CD4-positive, alpha-beta T cell (primary cell): ENCODE measurements around the gene FAM170B. TPM values are rescaled to one million over a fixed set of nuclear protein-coding genes. Genes with fewer than 3 reads are reported as not detected.

Experiments
- ATAC-seq: fragments of 200-7000 bp; cut with Tn5 transposase; one replicate; pipeline ENCODE4 v1.10.0; 2022; ENCODE audit warnings: mild to moderate bottlenecking; ENCODE audit not compliant: poor library complexity
- CTCF ChIA-PET: fragments of 350-600 bp; sonication (Branson Sonifier 250); formaldehyde crosslinking; loops from one replicate; lab custom pipeline; 2021; ENCODE audit warnings: antibody characterized with exemption, inconsistent platforms; lab: Charles Lee
- POLR2A ChIA-PET: fragments of 350-600 bp; sonication (Branson Sonifier 250); formaldehyde crosslinking; loops from one replicate; lab custom pipeline; 2021; ENCODE audit warnings: antibody characterized with exemption, inconsistent platforms; lab: Charles Lee
- DNase-seq, 14 experiments: peaks; one replicate each; pipeline ENCODE4 v3.0.0-alpha.2; 2013 to 2020; ENCODE audit warnings: mixed read lengths in 2 of 14
- H3K27ac ChIP-seq, 2 donors: one replicate each; pipeline versions ENCODE4 v1.5.1 to v1.7.0; 2013; ENCODE audit warnings: low read length in 2 of 2, low read depth in 1 of 2, mild to moderate bottlenecking in 1 of 2
- H3K27me3 ChIP-seq, 2 experiments: 1 replicate in 1 of 2; 2 replicates in 1 of 2; pipeline versions ENCODE4 v1.6.1 to v1.7.0; 2013; ENCODE audit warnings: low read length in 2 of 2, control low read depth in 1 of 2, mild to moderate bottlenecking in 1 of 2, moderate library complexity in 1 of 2; ENCODE audit not compliant: insufficient read depth in 2 of 2, control insufficient read depth in 1 of 2
- H3K36me3 ChIP-seq: one replicate; pipeline ENCODE4 v1.6.1; 2013; ENCODE audit warnings: low read length, control low read depth; ENCODE audit not compliant: insufficient read depth
- H3K4me1 ChIP-seq: one replicate; pipeline ENCODE4 v1.6.1; 2013; ENCODE audit warnings: low read length, control low read depth; ENCODE audit not compliant: insufficient read depth
- H3K4me3 ChIP-seq: one replicate; pipeline ENCODE4 v1.5.1; 2013; ENCODE audit warnings: mild to moderate bottlenecking, low read length, moderate library complexity
- H3K9me3 ChIP-seq, 2 experiments: 1 replicate in 1 of 2; 2 replicates in 1 of 2; pipeline versions ENCODE4 v1.6.1 to v1.7.0; 2013; ENCODE audit warnings: low read length in 2 of 2, mild to moderate bottlenecking in 2 of 2, control low read depth in 1 of 2, moderate library complexity in 1 of 2; ENCODE audit not compliant: control insufficient read depth in 1 of 2, insufficient read depth in 1 of 2
- H3K27ac Mint-ChIP-seq: one replicate; pipeline ENCODE4 v1.8.0; 2020; ENCODE audit warnings: mixed read lengths
- H3K27me3 Mint-ChIP-seq: one replicate; pipeline ENCODE4 v1.8.0; 2021; ENCODE audit warnings: mixed read lengths
- H3K36me3 Mint-ChIP-seq: one replicate; pipeline ENCODE4 v1.8.0; 2021; ENCODE audit warnings: low read depth, mixed read lengths
- H3K4me1 Mint-ChIP-seq: one replicate; pipeline ENCODE4 v1.8.0; 2021; ENCODE audit warnings: low read depth, mixed read lengths
- H3K4me3 Mint-ChIP-seq: one replicate; pipeline ENCODE4 v1.8.0; 2020; ENCODE audit warnings: mild to moderate bottlenecking, mixed read lengths
- H3K9me3 Mint-ChIP-seq: one replicate; pipeline ENCODE4 v1.8.0; 2020; ENCODE audit warnings: mixed read lengths
- CTCF ChIP-seq: fragments of 200-600 bp; IDR thresholded peaks from one replicate; pipeline ENCODE4 v1.8.0; 2022; ENCODE audit warnings: antibody characterized with exemption, mild to moderate bottlenecking
- intact Hi-C, 2 experiments: fragments of 100-400 bp; cut with DNase I in 1 of 2; cut with micrococcal nuclease in 1 of 2; formaldehyde crosslinking; loops; one replicate each; pipeline versions ENCODE4 v1.15.1 to v1.9.0; 2023 to 2025; cut with DNase I, micrococcal nuclease
- total RNA-seq, 174 experiments: library from RNA in 2 of 174; stranded (reverse) in 2 of 174; gene quantifications; one replicate each; pipeline ENCODE4 v1.2.3 and lab custom pipeline; 2021 to 2026

The FAM170B gene
- total RNA-seq, 2 experiments from 2014 or later = not detected

- ChIA-PET CTCF (no interaction called here), POLR2A (no interaction called here)
- H3K4me3 ChIP-seq = no peak overlapping the region
- H3K27me3 ChIP-seq = no peaks in the 10 kb centered on the region
- no peak overlapping the region for H3K4me3 Mint-ChIP-seq
- H3K9me3 ChIP-seq = peaks cover 0 to 5% of the 10 kb centered on the region in 2 experiments
- TF ChIP-seq CTCF = no peak
- H3K27ac ChIP-seq = no peak overlapping the region
- no peaks in the 10 kb centered on the region for H3K4me1 ChIP-seq
- H3K9me3 Mint-ChIP-seq = peaks cover under 1% of the 10 kb centered on the region
- no peak overlapping the region for H3K27ac Mint-ChIP-seq
- H3K4me1 Mint-ChIP-seq = peaks cover 6% of the 10 kb centered on the region
- no peaks in the 10 kb centered on the region for H3K36me3 ChIP-seq
- ATAC-seq (no peak), DNase-seq (no peak)
- intact Hi-C loops = no loop called here
- no peaks in the 10 kb centered on the region for H3K36me3 Mint-ChIP-seq
- H3K27me3 Mint-ChIP-seq = peaks cover 33% of the 10 kb centered on the region
These were observed 506 bp upstream of the FAM170B start for GRCh38 chr10:49134327-49134726.

DNA sequence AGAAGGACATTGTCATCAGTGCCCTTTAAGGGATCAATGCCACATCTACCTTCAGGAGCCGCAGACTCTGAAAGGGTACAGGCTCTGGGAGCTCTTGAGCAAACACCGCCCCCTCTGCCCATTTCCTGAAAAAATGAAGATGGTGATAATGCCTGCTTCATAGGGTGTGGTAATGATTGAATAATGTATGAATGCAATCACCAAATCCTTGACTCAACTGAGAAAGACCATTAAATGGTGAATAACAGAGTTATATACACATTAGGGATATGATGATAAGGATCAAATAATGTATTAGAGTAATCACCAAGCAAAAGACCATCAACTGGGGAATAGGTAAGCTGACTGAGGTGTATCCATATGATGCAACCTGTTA lies 1.5 kb downstream of the FAM170B start:
- intact Hi-C loops = no loop called here
- Histone ChIP-seq H3K9me3 (peaks cover 0 to 5% of the 10 kb centered on the region in 2 experiments), H3K27ac (no peak overlapping the region), H3K4me3 (no peak overlapping the region), H3K4me1 (no peaks in the 10 kb centered on the region), H3K36me3 (no peaks in the 10 kb centered on the region), H3K27me3 (no peaks in the 10 kb centered on the region)
- H3K36me3 Mint-ChIP-seq = no peaks in the 10 kb centered on the region
- ChIA-PET POLR2A (no interaction called here), CTCF (no interaction called here)
- no peak for TF ChIP-seq CTCF
- peaks cover 2% of the 10 kb centered on the region for H3K9me3 Mint-ChIP-seq
- no peak overlapping the region for H3K27ac Mint-ChIP-seq
- no peak for ATAC-seq
- no peak overlapping the region for H3K4me3 Mint-ChIP-seq
- peaks cover 6% of the 10 kb centered on the region for H3K4me1 Mint-ChIP-seq
- no peak for DNase-seq
- peaks cover 40% of the 10 kb centered on the region for H3K27me3 Mint-ChIP-seq

DNA sequence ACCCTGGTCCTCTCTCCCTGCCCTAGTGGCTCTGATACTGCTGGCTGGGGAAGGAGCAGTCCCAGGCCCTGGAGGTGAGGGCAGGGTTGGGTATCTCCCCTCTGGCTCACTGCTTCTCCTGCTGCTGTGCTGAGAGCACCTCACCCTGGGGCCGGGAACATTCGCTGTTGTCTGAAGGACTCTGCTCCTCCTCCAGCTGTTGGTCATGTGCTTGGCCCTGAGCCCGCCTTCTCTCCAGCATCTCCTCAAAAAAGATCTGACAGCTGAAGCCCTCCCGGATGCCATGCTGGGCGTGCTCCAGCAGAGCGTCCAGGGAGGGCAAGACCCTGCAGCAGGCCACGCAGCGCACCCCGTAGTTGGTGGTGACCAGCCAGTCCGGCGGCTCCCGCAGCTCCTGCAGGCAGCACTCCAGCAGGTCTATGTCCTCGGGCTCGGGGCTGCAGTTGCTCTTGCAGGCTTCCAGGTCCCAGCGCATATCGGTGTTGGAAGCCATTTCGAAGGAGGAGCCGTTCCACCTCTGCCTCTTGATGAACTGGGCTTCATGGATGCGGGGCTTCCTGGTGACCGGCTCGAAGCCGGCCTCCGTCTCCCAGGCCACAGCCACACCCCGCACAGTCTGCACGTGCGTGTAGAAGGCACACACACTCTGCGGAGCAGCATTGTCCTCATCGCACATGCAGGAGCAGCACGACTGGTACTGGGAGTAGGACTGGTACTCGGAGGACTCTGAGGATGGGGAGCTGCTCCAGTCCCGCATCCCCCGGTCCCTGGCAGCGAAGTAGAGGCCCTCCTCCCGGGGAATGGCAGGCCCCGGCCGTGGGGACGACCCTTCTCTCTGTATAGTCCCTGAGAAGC lies 2.1 kb downstream of the FAM170B start:
- ATAC-seq (no peak), DNase-seq (no peak)
- peaks cover 6% of the 10 kb centered on the region for H3K4me1 Mint-ChIP-seq
- H3K4me3 Mint-ChIP-seq = no peak overlapping the region
- H3K27me3 Mint-ChIP-seq = peaks cover 40% of the 10 kb centered on the region
- ChIA-PET CTCF (no interaction called here), POLR2A (no interaction called here)
- Histone ChIP-seq H3K4me1 (no peaks in the 10 kb centered on the region), H3K27ac (no peak overlapping the region), H3K27me3 (no peaks in the 10 kb centered on the region), H3K36me3 (no peaks in the 10 kb centered on the region), H3K4me3 (no peak overlapping the region), H3K9me3 (peaks cover 0 to 5% of the 10 kb centered on the region in 2 experiments)
- no peak overlapping the region for H3K27ac Mint-ChIP-seq
- intact Hi-C loops = no loop called here
- no peaks in the 10 kb centered on the region for H3K36me3 Mint-ChIP-seq
- peaks cover 2% of the 10 kb centered on the region for H3K9me3 Mint-ChIP-seq
- no peak for TF ChIP-seq CTCF
